BE2C (cell line): ENCODE measurements around the gene AGBL4.

Experiments used
- DNase-seq: peaks from one replicate; pipeline ENCODE4 v3.0.0-alpha.2; 2020
- H3K27me3 ChIP-seq: fragments of 250-450 bp; sonication (Bioruptor Pico); 2 replicates; pipeline ENCODE4 v1.5.1; 2020; ENCODE audit warnings: mild to moderate bottlenecking
- H3K36me3 ChIP-seq: fragments of 250-450 bp; sonication (Bioruptor Pico); 2 replicates; pipeline ENCODE4 v1.5.1; 2020; ENCODE audit warnings: mild to moderate bottlenecking
- H3K4me1 ChIP-seq: fragments of 250-450 bp; sonication (Bioruptor Pico); 2 replicates; pipeline ENCODE4 v1.5.1; 2020
- H3K4me3 ChIP-seq: 2 replicates; pipeline ENCODE4 v1.5.1; 2011; ENCODE audit warnings: low read depth, low read length
- H3K9me3 ChIP-seq: fragments of 250-450 bp; sonication (Bioruptor Pico); 2 replicates; pipeline ENCODE4 v1.5.1; 2020
- CTCF ChIP-seq: IDR thresholded peaks from 2 replicates; pipeline ENCODE4 v1.5.1; 2012; ENCODE audit warnings: mild to moderate bottlenecking, low read depth, low read length

The AGBL4 gene

GRCh38 chr1:48675251-48675650 lies 1348.5 kb downstream of the AGBL4 start:
- Histone ChIP-seq H3K36me3 (no peaks in the 10 kb centered on the region), H3K4me3 (no peak overlapping the region), H3K4me1 (0 out of 2 replicates have a peak, but pooled peaks cover 1% of the 10 kb centered on the region), H3K9me3 (no peaks in the 10 kb centered on the region), H3K27me3 (no peaks in the 10 kb centered on the region)
- no peak for DNase-seq
- TF ChIP-seq CTCF, result no peak

GRCh38 chr1:48674641-48675040 lies 1349.1 kb downstream of the AGBL4 start:
- no peak for DNase-seq
- H3K4me1 ChIP-seq, result no peaks in the 10 kb centered on the region

GRCh38 chr1:48673332-48674105 lies 1350.2 kb downstream of the AGBL4 start:
- H3K9me3 ChIP-seq, result no peaks in the 10 kb centered on the region
- no peak for DNase-seq
- H3K4me1 ChIP-seq, result no peaks in the 10 kb centered on the region
- no peak overlapping the region for H3K4me3 ChIP-seq
- H3K36me3 ChIP-seq, result no peaks in the 10 kb centered on the region
- H3K27me3 ChIP-seq, result no peaks in the 10 kb centered on the region
- TF ChIP-seq CTCF, result peak; percentile 32

More at GRCh38 chr1:48674641-48675040, 1349.1 kb downstream of the AGBL4 start:
- Histone ChIP-seq H3K36me3 (no peaks in the 10 kb centered on the region), H3K27me3 (no peaks in the 10 kb centered on the region), H3K9me3 (no peaks in the 10 kb centered on the region), H3K4me3 (no peak overlapping the region)
- TF ChIP-seq CTCF, result no peak

GRCh38 chr1:48671578-48671977 lies 1352.2 kb downstream of the AGBL4 start:
- no peaks in the 10 kb centered on the region for H3K9me3 ChIP-seq
- H3K36me3 ChIP-seq, result no peaks in the 10 kb centered on the region
- no peak overlapping the region for H3K4me3 ChIP-seq
- no peak for TF ChIP-seq CTCF
- H3K27me3 ChIP-seq, result no peaks in the 10 kb centered on the region
- no peaks in the 10 kb centered on the region for H3K4me1 ChIP-seq
- DNase-seq, result no peak

GRCh38 chr1:48670234-48671020 lies 1353.3 kb downstream of the AGBL4 start:
- no peak for DNase-seq
- H3K36me3 ChIP-seq, result no peaks in the 10 kb centered on the region
- H3K4me1 ChIP-seq, result no peaks in the 10 kb centered on the region
- TF ChIP-seq CTCF, result no peak
- no peak overlapping the region for H3K4me3 ChIP-seq
- no peaks in the 10 kb centered on the region for H3K27me3 ChIP-seq
- no peaks in the 10 kb centered on the region for H3K9me3 ChIP-seq

- no peak for DNase-seq
- no peak for TF ChIP-seq CTCF
- Histone ChIP-seq H3K9me3 (no peaks in the 10 kb centered on the region), H3K4me1 (no peaks in the 10 kb centered on the region), H3K4me3 (no peak overlapping the region), H3K36me3 (no peaks in the 10 kb centered on the region), H3K27me3 (no peaks in the 10 kb centered on the region)
Observed at GRCh38 chr1:48668339-48668738, 1355.4 kb downstream of the AGBL4 start.
